ENCODE measurements around the gene SF3B5. TPM values are rescaled to one million over a fixed set of nuclear protein-coding genes. Genes with fewer than 3 reads are reported as not detected.

The SF3B5 gene
- total RNA-seq, 4 donors from 2014 or later, result 46.6 to 166 (median 97.2) TPM

GRCh38 chr6:144110210-144110609 lies 14.8 kb upstream of the SF3B5 start:
- Histone ChIP-seq H3K27ac (no peak overlapping the region), H3K27me3 (no peaks in the 10 kb centered on the region), H3K9me3 (no peaks in the 10 kb centered on the region), H3K36me3 (no peaks in the 10 kb centered on the region), H3K4me1 (no peaks in the 10 kb centered on the region), H3K4me3 (no peak overlapping the region)
- no peak for DNase-seq
- no peak for TF ChIP-seq CTCF (IDR thresholded peaks at IDR 0.05)
- no peak for TF ChIP-seq POLR2A (IDR thresholded peaks at IDR 0.05)
- intact Hi-C loops (cut with DNase I; ENCODE audit: low total_unique reads), result no loop called here

GRCh38 chr6:144106206-144106605 lies 10.8 kb upstream of the SF3B5 start:
- no peaks in the 10 kb centered on the region for H3K36me3 ChIP-seq
- H3K4me1 ChIP-seq, result no peaks in the 10 kb centered on the region
- no peaks in the 10 kb centered on the region for H3K9me3 ChIP-seq
- no peak for TF ChIP-seq POLR2A (IDR thresholded peaks at IDR 0.05)
- no peak for TF ChIP-seq CTCF (IDR thresholded peaks at IDR 0.05)
- H3K27ac ChIP-seq, result no peak overlapping the region
- H3K27me3 ChIP-seq, result no peaks in the 10 kb centered on the region
- intact Hi-C loops (cut with DNase I; ENCODE audit: low total_unique reads), result loop anchor here (10.0 kb wide), 1 partner anchor 379 kb away; no protein-coding TSS in a partner anchor
- H3K4me3 ChIP-seq, result no peak overlapping the region
- no peak for DNase-seq

GRCh38 chr6:144104898-144105487 lies 9.6 kb upstream of the SF3B5 start:
- H3K36me3 ChIP-seq, result no peaks in the 10 kb centered on the region
- no peaks in the 10 kb centered on the region for H3K4me1 ChIP-seq
- DNase-seq, result no peak
- H3K27ac ChIP-seq, result no peak overlapping the region
- no peaks in the 10 kb centered on the region for H3K27me3 ChIP-seq
- intact Hi-C loops (cut with DNase I; ENCODE audit: low total_unique reads), result loop anchor here (5.0 to 10.0 kb wide), 2 partner anchors 107 to 380 kb away; no protein-coding TSS in a partner anchor
- no peak overlapping the region for H3K4me3 ChIP-seq
- TF ChIP-seq POLR2A (IDR thresholded peaks at IDR 0.05), result no peak
- TF ChIP-seq CTCF (IDR thresholded peaks at IDR 0.05), result peak; percentile 59 to 80 (median 68)
- H3K9me3 ChIP-seq, result no peaks in the 10 kb centered on the region

GRCh38 chr6:144104488-144104887 lies 9.1 kb upstream of the SF3B5 start:
- H3K27me3 ChIP-seq, result no peaks in the 10 kb centered on the region
- TF ChIP-seq CTCF (IDR thresholded peaks at IDR 0.05), result no peak
- TF ChIP-seq POLR2A (IDR thresholded peaks at IDR 0.05), result no peak
- intact Hi-C loops (cut with DNase I; ENCODE audit: low total_unique reads), result loop anchor here (5.0 to 10.0 kb wide), 2 partner anchors 108 to 380 kb away; no protein-coding TSS in a partner anchor
- H3K9me3 ChIP-seq, result no peaks in the 10 kb centered on the region
- no peak overlapping the region for H3K27ac ChIP-seq
- no peaks in the 10 kb centered on the region for H3K4me1 ChIP-seq
- no peaks in the 10 kb centered on the region for H3K36me3 ChIP-seq
- H3K4me3 ChIP-seq, result no peak overlapping the region
- no peak for DNase-seq

GRCh38 chr6:144103026-144103563 lies 7.7 kb upstream of the SF3B5 start:
- Histone ChIP-seq H3K9me3 (no peaks in the 10 kb centered on the region), H3K4me3 (no peak overlapping the region), H3K36me3 (no peaks in the 10 kb centered on the region), H3K4me1 (no peaks in the 10 kb centered on the region), H3K27me3 (no peaks in the 10 kb centered on the region), H3K27ac (no peak overlapping the region)
- no peak for TF ChIP-seq CTCF (IDR thresholded peaks at IDR 0.05)
- no peak for TF ChIP-seq POLR2A (IDR thresholded peaks at IDR 0.05)
- intact Hi-C loops (cut with DNase I; ENCODE audit: low total_unique reads), result loop anchor here (5.0 to 10.0 kb wide), 2 partner anchors 109 to 382 kb away; no protein-coding TSS in a partner anchor
- DNase-seq, result no peak

Measured in uterus (tissue), 4 donors.